Endothelial cell of umbilical vein (primary cell): ENCODE results near the gene DBR1. TPM values are rescaled to one million over a fixed set of nuclear protein-coding genes. Genes with fewer than 3 reads are reported as not detected.

Source experiments
- BruUV-seq: library from RNA; stranded (reverse); fragments of 400-500 nt; replicated peaks from 2 replicates; lab custom pipeline; 2021; lab: Mats Ljungman, UMichigan
- CTCF ChIA-PET: fragments of 300-600, 350-600 bp; sonication (Branson Sonifier 250); formaldehyde crosslinking; loops from one replicate; lab custom pipeline; 2021; ENCODE audit warnings: antibody characterized with exemption, inconsistent platforms; lab: Charles Lee
- POLR2A ChIA-PET: fragments of 300-600, 350-600 bp; sonication (Branson Sonifier 250); formaldehyde crosslinking; loops from one replicate; lab custom pipeline; 2021; ENCODE audit warnings: antibody characterized with exemption, inconsistent platforms; lab: Charles Lee
- DNase-seq: peaks from one replicate; pipeline ENCODE4 v3.0.0-alpha.2; 2011; ENCODE audit warnings: low read depth, low spot score
- FAIRE-seq: peaks from 2 replicates; lab custom pipeline; 2011; peaks lifted over from hg19 to GRCh38; lab: Jason Lieb, UNC
- H2AFZ ChIP-seq: 2 replicates; pipeline ENCODE4 v1.6.0; 2012; ENCODE audit warnings: low read depth, low read length, control low read depth, inconsistent platforms
- H3K27ac ChIP-seq: 2 replicates; pipeline ENCODE4 v1.5.1; 2011; ENCODE audit warnings: low read depth, mild to moderate bottlenecking, control low read depth, low read length, moderate library complexity; ENCODE audit not compliant: insufficient read depth
- H3K27me3 ChIP-seq, 2 experiments: 2 replicates each; pipeline versions ENCODE4 v1.6.0 to v1.6.1; 2011; ENCODE audit warnings: low read length in 2 of 2, mixed read lengths in 1 of 2; ENCODE audit not compliant: control insufficient read depth in 2 of 2, insufficient read depth in 2 of 2
- H3K36me3 ChIP-seq, 2 experiments: 2 replicates in 1 of 2; 3 replicates in 1 of 2; pipeline ENCODE4 v1.5.1; 2011; ENCODE audit warnings: low read length in 2 of 2, mild to moderate bottlenecking in 1 of 2, moderate library complexity in 1 of 2; ENCODE audit not compliant: control insufficient read depth in 2 of 2, insufficient read depth in 2 of 2; ENCODE audit errors: extremely low read depth in 1 of 2
- H3K4me1 ChIP-seq: 3 replicates; pipeline ENCODE4 v1.5.1; 2011; ENCODE audit warnings: mild to moderate bottlenecking, low read length; ENCODE audit not compliant: control insufficient read depth, insufficient read depth; ENCODE audit errors: extremely low read depth
- H3K4me2 ChIP-seq: 2 replicates; pipeline ENCODE4 v1.6.1; 2011; ENCODE audit warnings: low read length, control low read depth, mixed read lengths; ENCODE audit not compliant: insufficient read depth
- H3K4me3 ChIP-seq, 3 experiments: fragments of 200-600 bp in 1 of 3; sonication (generic), shearing (Covaris generic) in 1 of 3; replicated peaks in 1 of 3; 2 replicates each; pipeline ENCODE4 v1.5.1; 2011 to 2016; ENCODE audit warnings: control low read depth in 3 of 3, low read length in 3 of 3, mild to moderate bottlenecking in 2 of 3, inconsistent platforms in 1 of 3, low read depth in 1 of 3, moderate library complexity in 1 of 3; ENCODE audit not compliant: insufficient read depth in 1 of 3
- H3K79me2 ChIP-seq: 2 replicates; pipeline ENCODE4 v1.6.0; 2012; ENCODE audit warnings: low read length, inconsistent platforms; ENCODE audit not compliant: control insufficient read depth, insufficient read depth
- H3K9ac ChIP-seq: replicated peaks from 2 replicates; pipeline ENCODE3; 2011; ENCODE audit warnings: low read length, control low read depth; ENCODE audit not compliant: insufficient read depth; ENCODE audit errors: extremely low read depth
- H3K9me1 ChIP-seq: replicated peaks from 3 replicates; pipeline ENCODE4 v1.6.0; 2011; ENCODE audit warnings: mild to moderate bottlenecking, low read length; ENCODE audit not compliant: control insufficient read depth, insufficient read depth; ENCODE audit errors: extremely low read depth
- H3K9me3 ChIP-seq: replicated peaks from 2 replicates; pipeline ENCODE4 v1.5.1; 2012; ENCODE audit warnings: low read length, inconsistent platforms; ENCODE audit not compliant: control insufficient read depth, insufficient read depth
- H4K20me1 ChIP-seq: replicated peaks from 2 replicates; pipeline ENCODE3; 2011; ENCODE audit warnings: mild to moderate bottlenecking, low read length; ENCODE audit not compliant: control insufficient read depth, insufficient read depth; ENCODE audit errors: extremely low read depth
- CTCF ChIP-seq, 2 donors: IDR thresholded peaks; 1 replicate in 1 of 2; 2 replicates in 1 of 2; pipeline ENCODE4 v1.5.1; 2011; ENCODE audit warnings: low read length in 2 of 2, mild to moderate bottlenecking in 2 of 2, moderate library complexity in 2 of 2, control low read depth in 1 of 2, inconsistent platforms in 1 of 2, low read depth in 1 of 2; ENCODE audit not compliant: insufficient read depth in 1 of 2; ENCODE audit errors: extremely low read depth in 1 of 2
- EZH2 ChIP-seq: IDR thresholded peaks from 2 replicates; pipeline ENCODE4 v1.6.1; 2012; ENCODE audit warnings: borderline replicate concordance, low read depth, mild to moderate bottlenecking, moderate library complexity, low read length, inconsistent platforms; ENCODE audit not compliant: severe bottlenecking
- FOS ChIP-seq: IDR thresholded peaks from 2 replicates; pipeline ENCODE4 v1.6.1; 2011; ENCODE audit warnings: mild to moderate bottlenecking, low read length, moderate library complexity, borderline replicate concordance; ENCODE audit not compliant: insufficient read depth
- JUN ChIP-seq: IDR thresholded peaks from 2 replicates; pipeline ENCODE4 v1.6.1; 2011; ENCODE audit warnings: borderline replicate concordance, low read depth; ENCODE audit not compliant: insufficient read length, insufficient read depth
- MYC ChIP-seq: IDR thresholded peaks from one replicate; pipeline ENCODE4 v1.6.1; 2011; ENCODE audit warnings: mild to moderate bottlenecking, low read depth, low read length
- POLR2AphosphoS5 ChIP-seq: IDR thresholded peaks from 2 replicates; pipeline ENCODE4 v1.6.1; 2012; ENCODE audit warnings: low read depth, mild to moderate bottlenecking, control low read depth, low read length, moderate library complexity; ENCODE audit not compliant: insufficient read depth
- dilution Hi-C: fragments of 300-500 bp; cut with MboI; formaldehyde crosslinking; loops from one replicate; pipeline ENCODE4 v1.15.0; 2019; ENCODE audit warnings: low sequenced_read_pairs; ENCODE audit not compliant: extremely low pct_ligation_motif_present
- intact Hi-C: fragments of 100-400 bp; cut with micrococcal nuclease; formaldehyde crosslinking; loops from one replicate; pipeline ENCODE4 v1.10.0; 2022
- polyA plus RNA-seq, 4 experiments: library from polyadenylated mRNA; depleted of rRNA in 3 of 4; stranded (reverse) in 3 of 4; unstranded in 1 of 4; fragments of >200 nt; gene quantifications; 2 replicates each; pipeline versions ENCODE4 v1.2.1 to v1.2.3, GENCODE V29; 2011 to 2012; ENCODE audit warnings: missing spikeins in 1 of 4
- total RNA-seq: library from RNA; stranded (reverse); gene quantifications from 2 replicates; pipeline ENCODE4 v1.2.3, GENCODE V29; 2021

The DBR1 gene
- total and polyA plus RNA-seq, 2 donors (not counting 3 experiments of a cell fraction or from before 2014, with no cell fraction given), result 10.3 to 17.8 TPM

- TF ChIP-seq JUN (no peak), MYC (no peak), CTCF (IDR thresholded peaks at IDR 0.05; ENCODE audit: extremely low read depth in 1 of 2, insufficient read depth in 1 of 2, low read depth in 1 of 2, low read length in 2 of 2) (no peak), EZH2 (no peak), FOS (no peak)
Measured at GRCh38 chr3:138199851-138200250, 25.1 kb upstream of the DBR1 start.

GRCh38 chr3:138197524-138197923 lies 22.8 kb upstream of the DBR1 start:
- POLR2A ChIA-PET, result interaction anchor here (1.1 kb wide), 1 partner anchor 10 kb away, joined by 3 read pairs; the partner anchor contains the start of gene ARMC8
- CTCF ChIA-PET, result interaction anchor here (0.8 to 0.9 kb wide), 2 partner anchors 16 to 21 kb away, joined by 3 read pairs; no protein-coding TSS in a partner anchor
- H3K27ac ChIP-seq, result no peak overlapping the region
- no peaks in the 10 kb centered on the region for H3K4me1 ChIP-seq
- H3K4me2 ChIP-seq, result no peak overlapping the region
- peaks cover 86% of the 10 kb centered on the region for H3K79me2 ChIP-seq
- no peak overlapping the region for H2AFZ ChIP-seq
- intact Hi-C loops (no loop called here), dilution Hi-C loops (no loop called here)
- no peaks in the 10 kb centered on the region for H3K36me3 ChIP-seq
- H3K27me3 ChIP-seq, result no peaks in the 10 kb centered on the region
- BruUV-seq, result no TSS peak
- no peaks in the 10 kb centered on the region for H3K9me1 ChIP-seq
- H3K4me3 ChIP-seq, result no peak overlapping the region
- DNase-seq, result no peak
- FAIRE-seq, result no peak
- peaks cover 22% of the 10 kb centered on the region for H4K20me1 ChIP-seq
- no peak for TF ChIP-seq CTCF (IDR thresholded peaks at IDR 0.05; ENCODE audit: extremely low read depth in 1 of 2, insufficient read depth in 1 of 2, low read depth in 1 of 2, low read length in 2 of 2)
- no peak for TF ChIP-seq POLR2AphosphoS5
- no peak for TF ChIP-seq FOS
- TF ChIP-seq JUN, result no peak
- TF ChIP-seq MYC, result no peak
- no peak for TF ChIP-seq EZH2
- no peak overlapping the region for H3K9ac ChIP-seq
- H3K9me3 ChIP-seq, result no peaks in the 10 kb centered on the region

More at GRCh38 chr3:138199851-138200250, 25.1 kb upstream of the DBR1 start:
- H3K27me3 ChIP-seq, result no peaks in the 10 kb centered on the region
- no peak for DNase-seq
- H3K9me3 ChIP-seq, result no peaks in the 10 kb centered on the region
- H3K36me3 ChIP-seq, result no peaks in the 10 kb centered on the region
- H3K9ac ChIP-seq, result no peak overlapping the region
- ChIA-PET CTCF (no interaction called here), POLR2A (no interaction called here)
- H3K27ac ChIP-seq, result no peak overlapping the region
- BruUV-seq, result no TSS peak
- no peaks in the 10 kb centered on the region for H3K4me1 ChIP-seq
- no peak overlapping the region for H3K4me3 ChIP-seq
- dilution Hi-C loops (no loop called here), intact Hi-C loops (no loop called here)
- no peak overlapping the region for H3K4me2 ChIP-seq
- no peak overlapping the region for H2AFZ ChIP-seq
- peaks cover 27% of the 10 kb centered on the region for H4K20me1 ChIP-seq
- no peaks in the 10 kb centered on the region for H3K9me1 ChIP-seq
- no peak for FAIRE-seq
- H3K79me2 ChIP-seq, result peaks cover 91% of the 10 kb centered on the region
